KMS-11 (cell line): Measurements from ENCODE around the gene MDM4.

Source experiments
- H2AFZ ChIP-seq: fragments of 200-600 bp; sonication (generic); 2 replicates; pipeline ENCODE4 v1.6.1; 2016; ENCODE audit warnings: antibody characterized with exemption, mixed run types, low read depth
- H3K27ac ChIP-seq: fragments of 200-600 bp; sonication (generic); 2 replicates; pipeline ENCODE4 v1.6.1; 2016; ENCODE audit warnings: mild to moderate bottlenecking, mixed run types
- H3K27me3 ChIP-seq: fragments of 200-600 bp; sonication (generic); 2 replicates; pipeline ENCODE4 v1.6.1; 2017; ENCODE audit warnings: mild to moderate bottlenecking, low read depth, mixed run types, moderate library complexity; ENCODE audit not compliant: insufficient read depth
- H3K36me3 ChIP-seq: fragments of 200-600 bp; sonication (generic); 2 replicates; pipeline ENCODE4 v1.6.1; 2017; ENCODE audit warnings: mild to moderate bottlenecking, mixed run types; ENCODE audit not compliant: insufficient read depth
- H3K4me1 ChIP-seq: fragments of 200-600 bp; sonication (generic); 2 replicates; pipeline ENCODE4 v1.6.1; 2016; ENCODE audit warnings: mild to moderate bottlenecking, low read depth, mixed run types; ENCODE audit not compliant: poor library complexity, severe bottlenecking
- H3K4me2 ChIP-seq: fragments of 200-600 bp; sonication (generic); 2 replicates; pipeline ENCODE4 v1.7.0; 2016; ENCODE audit warnings: mild to moderate bottlenecking, mixed run types
- H3K4me3 ChIP-seq: fragments of 200-600 bp; sonication (generic); IDR thresholded peaks from 2 replicates; pipeline ENCODE4 v1.6.1; 2017; ENCODE audit warnings: low read depth, low read length, mixed read lengths; ENCODE audit not compliant: insufficient read depth
- H3K79me2 ChIP-seq: fragments of 200-600 bp; sonication (generic); 2 replicates; pipeline ENCODE4 v1.6.1; 2016; ENCODE audit warnings: low read depth, mixed run types; ENCODE audit not compliant: insufficient read depth
- H3K9ac ChIP-seq: fragments of 200-600 bp; sonication (generic); 2 replicates; pipeline ENCODE4 v1.6.1; 2016; ENCODE audit warnings: mild to moderate bottlenecking, mixed run types
- H4K20me1 ChIP-seq: fragments of 200-600 bp; sonication (generic); 2 replicates; pipeline ENCODE4 v1.6.1; 2016; ENCODE audit warnings: mild to moderate bottlenecking, mixed run types; ENCODE audit not compliant: insufficient read depth
- TF ChIP-seq, protein P1 (sequence below): fragments of 200-600 bp; sonication (generic); conservative IDR thresholded peaks from 2 replicates; pipeline ENCODE4 v1.6.1; 2017; ENCODE audit warnings: low read depth, mild to moderate bottlenecking, antibody characterized with exemption, low read length, moderate library complexity, mixed read lengths

MDM4 gene

DNA sequence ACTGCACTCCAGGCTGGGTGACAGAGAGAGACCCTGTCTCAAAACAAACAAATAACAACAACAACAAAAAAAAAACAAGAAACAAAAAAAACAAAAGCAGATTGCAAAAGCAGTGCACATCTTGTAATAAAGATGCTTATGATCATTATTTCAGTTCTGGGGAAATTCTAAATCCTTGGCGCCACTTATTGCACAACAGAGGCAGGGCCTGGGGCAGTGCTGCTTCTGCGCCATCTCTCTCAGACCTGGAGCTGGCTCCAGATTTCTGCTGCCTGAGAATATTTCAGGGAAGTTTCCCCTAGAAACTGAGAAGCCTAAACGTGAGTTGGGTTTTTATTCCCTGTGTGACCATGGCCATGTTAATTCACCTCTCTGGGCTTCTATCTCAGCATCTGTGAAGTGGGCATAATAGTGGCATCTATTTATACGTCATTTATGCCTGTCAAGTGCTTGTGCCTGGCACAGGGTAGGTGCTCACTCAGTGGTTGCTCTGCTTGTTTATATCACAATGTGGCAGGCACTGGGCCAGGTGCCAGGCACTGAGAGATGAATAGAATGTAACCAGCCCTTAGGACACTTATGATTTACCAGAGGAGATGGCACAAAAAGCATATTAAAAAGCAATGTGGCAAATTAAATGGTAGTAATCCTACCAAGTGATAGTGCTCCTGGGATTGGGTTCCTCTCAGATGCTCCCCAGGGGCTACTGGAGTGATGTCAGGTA lies 67.9 kb downstream of the MDM4 start:
- Histone ChIP-seq H3K4me3 (no peak overlapping the region), H3K4me1 (peaks cover 12% of the 10 kb centered on the region), H3K36me3 (no peaks in the 10 kb centered on the region), H3K4me2 (no peak overlapping the region), H3K27ac (no peak overlapping the region), H3K79me2 (no peaks in the 10 kb centered on the region), H3K9ac (no peak overlapping the region), H3K27me3 (no peaks in the 10 kb centered on the region), H2AFZ (no peak overlapping the region), H4K20me1 (no peaks in the 10 kb centered on the region)
- TF ChIP-seq, protein P1, sequence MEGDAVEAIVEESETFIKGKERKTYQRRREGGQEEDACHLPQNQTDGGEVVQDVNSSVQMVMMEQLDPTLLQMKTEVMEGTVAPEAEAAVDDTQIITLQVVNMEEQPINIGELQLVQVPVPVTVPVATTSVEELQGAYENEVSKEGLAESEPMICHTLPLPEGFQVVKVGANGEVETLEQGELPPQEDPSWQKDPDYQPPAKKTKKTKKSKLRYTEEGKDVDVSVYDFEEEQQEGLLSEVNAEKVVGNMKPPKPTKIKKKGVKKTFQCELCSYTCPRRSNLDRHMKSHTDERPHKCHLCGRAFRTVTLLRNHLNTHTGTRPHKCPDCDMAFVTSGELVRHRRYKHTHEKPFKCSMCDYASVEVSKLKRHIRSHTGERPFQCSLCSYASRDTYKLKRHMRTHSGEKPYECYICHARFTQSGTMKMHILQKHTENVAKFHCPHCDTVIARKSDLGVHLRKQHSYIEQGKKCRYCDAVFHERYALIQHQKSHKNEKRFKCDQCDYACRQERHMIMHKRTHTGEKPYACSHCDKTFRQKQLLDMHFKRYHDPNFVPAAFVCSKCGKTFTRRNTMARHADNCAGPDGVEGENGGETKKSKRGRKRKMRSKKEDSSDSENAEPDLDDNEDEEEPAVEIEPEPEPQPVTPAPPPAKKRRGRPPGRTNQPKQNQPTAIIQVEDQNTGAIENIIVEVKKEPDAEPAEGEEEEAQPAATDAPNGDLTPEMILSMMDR = no peak

DNA sequence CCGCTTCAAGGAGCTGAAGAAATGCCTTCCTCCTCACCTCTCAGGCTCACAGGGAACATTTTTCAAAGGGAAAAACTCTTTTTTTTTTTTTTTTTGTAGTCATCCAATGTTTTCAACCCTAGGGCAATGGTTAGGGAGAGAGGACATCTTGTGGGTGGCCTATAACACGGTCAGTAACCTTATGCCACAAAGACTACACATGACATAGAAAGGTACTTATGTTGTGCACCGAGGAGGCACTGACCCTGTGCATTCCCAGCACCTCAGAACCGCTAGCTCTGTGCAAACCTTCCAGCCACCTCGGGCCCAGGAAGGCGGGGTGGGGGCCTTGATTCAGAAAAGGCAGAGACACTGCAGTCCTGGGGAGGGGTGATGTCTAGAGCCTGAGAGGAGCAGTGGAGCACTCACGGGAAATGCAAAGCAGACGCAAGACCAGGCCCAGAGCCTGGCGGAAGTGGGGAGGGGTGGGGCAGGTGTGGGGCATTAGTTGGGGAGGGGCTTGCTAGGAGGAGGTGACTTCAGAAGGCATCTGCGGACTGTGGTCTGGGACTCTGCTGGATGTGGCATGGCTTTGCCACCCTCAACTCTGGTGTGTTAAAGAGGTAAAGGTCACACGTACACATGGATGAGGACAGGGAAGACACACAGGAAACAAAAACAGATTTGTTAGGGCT lies 68.6 kb downstream of the MDM4 start:
- no peaks in the 10 kb centered on the region for H4K20me1 ChIP-seq
- no peak overlapping the region for H3K27ac ChIP-seq
- H3K79me2 ChIP-seq = no peaks in the 10 kb centered on the region
- H3K4me3 ChIP-seq = no peak overlapping the region
- H3K27me3 ChIP-seq = no peaks in the 10 kb centered on the region
- peaks cover 5% of the 10 kb centered on the region for H3K4me1 ChIP-seq
- H3K36me3 ChIP-seq = no peaks in the 10 kb centered on the region
- H3K9ac ChIP-seq = no peak overlapping the region
- H3K4me2 ChIP-seq = no peak overlapping the region
- H2AFZ ChIP-seq = no peak overlapping the region
- TF ChIP-seq, protein P1 = no peak

DNA sequence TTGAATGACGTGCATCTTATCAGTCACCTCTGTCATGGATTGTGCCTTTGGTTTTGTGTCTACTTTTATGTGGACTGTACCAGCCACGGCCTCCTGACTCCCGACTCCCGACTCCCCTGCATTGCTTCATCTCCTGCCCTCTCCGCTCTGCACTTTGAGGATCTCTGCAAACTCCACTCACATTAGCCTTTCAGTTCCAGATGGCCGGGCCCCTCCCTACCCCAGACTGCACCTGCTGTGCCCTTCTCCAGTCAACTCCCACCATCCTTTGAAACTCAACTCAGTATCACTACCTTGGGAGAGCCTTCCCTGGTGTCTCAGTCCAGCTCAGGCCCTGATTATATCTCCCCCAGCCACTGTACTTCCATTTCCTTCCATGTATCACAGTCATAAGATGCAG lies 71.4 kb downstream of the MDM4 start:
- no peak overlapping the region for H3K27ac ChIP-seq
- TF ChIP-seq, protein P1 = no peak
- H3K36me3 ChIP-seq = no peaks in the 10 kb centered on the region
- no peak overlapping the region for H2AFZ ChIP-seq
- H3K27me3 ChIP-seq = no peaks in the 10 kb centered on the region
- H4K20me1 ChIP-seq = no peaks in the 10 kb centered on the region
- no peak overlapping the region for H3K4me3 ChIP-seq
- H3K4me2 ChIP-seq = no peak overlapping the region
- no peak overlapping the region for H3K9ac ChIP-seq
- no peaks in the 10 kb centered on the region for H3K79me2 ChIP-seq
- H3K4me1 ChIP-seq = no peaks in the 10 kb centered on the region

DNA sequence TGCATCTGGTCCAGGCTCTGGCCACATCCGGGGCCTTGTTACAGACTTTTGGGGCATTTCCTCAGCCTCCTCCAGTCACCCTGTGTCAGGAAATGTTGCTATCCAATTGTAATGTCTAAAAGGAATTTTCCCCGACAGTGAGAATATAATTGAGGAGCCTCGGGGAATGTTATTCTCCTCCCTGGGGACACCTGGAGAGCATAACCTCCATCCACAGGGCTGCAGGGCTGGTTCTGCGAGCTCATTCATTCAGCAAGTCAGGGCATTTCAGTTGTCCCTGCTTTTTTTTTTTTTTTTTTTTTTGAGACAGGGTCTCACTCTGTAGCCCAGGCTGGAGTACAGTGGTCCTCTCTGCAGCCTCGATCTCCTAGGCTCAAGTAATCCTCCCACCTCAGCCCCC lies 72.6 kb downstream of the MDM4 start:
- H3K9ac ChIP-seq = no peak overlapping the region
- no peak overlapping the region for H2AFZ ChIP-seq
- H4K20me1 ChIP-seq = no peaks in the 10 kb centered on the region
- H3K27ac ChIP-seq = no peak overlapping the region
- H3K4me3 ChIP-seq = no peak overlapping the region
- H3K4me2 ChIP-seq = no peak overlapping the region
- H3K36me3 ChIP-seq = no peaks in the 10 kb centered on the region
- TF ChIP-seq, protein P1 = no peak
- H3K4me1 ChIP-seq = no peaks in the 10 kb centered on the region
- no peaks in the 10 kb centered on the region for H3K27me3 ChIP-seq
- H3K79me2 ChIP-seq = no peaks in the 10 kb centered on the region
